NCI-H226 (cell line): Measurements from ENCODE around the gene NDRG2.
"Not testable (repeated sequence)": the region's sequence is repeated elsewhere in the genome, so short reads cannot be mapped to it uniquely, and the experiment has no call there.

Experiments used
- DNase-seq: peaks from one replicate; pipeline ENCODE4 v3.0.0-alpha.2; 2015

The NDRG2 gene

DNA sequence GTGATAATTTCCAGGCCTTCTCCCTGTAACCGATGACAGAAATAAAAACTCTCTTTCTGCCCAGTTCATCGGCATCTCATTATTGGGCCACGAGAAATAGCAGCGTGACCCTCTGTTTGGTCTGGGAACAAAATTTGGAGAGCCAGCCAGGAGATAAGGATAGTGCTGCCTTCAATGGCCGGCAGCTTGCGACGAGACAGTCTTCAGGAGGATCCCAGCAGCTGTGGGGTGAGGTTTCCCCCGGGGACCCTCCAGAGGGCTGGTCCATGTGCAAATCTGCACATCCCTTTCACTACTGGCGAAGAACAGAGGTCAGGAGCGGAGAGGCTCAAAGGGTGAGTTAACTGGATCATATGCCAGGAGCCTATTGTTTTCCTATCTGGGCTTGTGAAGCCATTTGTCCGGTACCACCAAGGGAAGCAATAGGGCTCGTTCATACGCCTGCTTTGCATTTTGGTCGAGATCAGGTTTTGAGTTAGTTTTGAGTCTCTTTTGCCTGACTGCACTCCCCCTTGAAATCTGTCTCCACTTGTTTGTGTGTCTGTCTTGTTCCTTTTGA, 21.0 kb downstream of the NDRG2 start:
- DNase-seq = no peak

DNA sequence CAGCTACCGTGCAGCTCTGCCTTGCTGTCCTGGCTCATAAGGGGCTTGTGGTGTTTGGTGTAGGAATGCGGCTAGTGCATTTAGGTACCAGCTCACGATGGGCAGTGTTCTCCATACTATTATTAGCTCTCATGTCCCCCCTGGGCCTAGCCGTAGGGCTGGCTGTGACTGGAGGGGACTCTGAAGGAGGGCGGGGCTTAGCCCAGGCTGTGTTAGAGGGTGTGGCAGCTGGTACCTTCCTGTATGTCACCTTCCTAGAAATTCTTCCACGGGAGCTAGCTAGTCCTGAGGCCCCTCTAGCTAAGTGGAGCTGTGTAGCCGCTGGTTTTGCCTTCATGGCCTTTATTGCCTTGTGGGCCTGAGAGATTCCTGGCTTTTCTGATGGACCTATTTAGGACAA, 23.6 kb downstream of the NDRG2 start:
- DNase-seq = no peak

- no peak for DNase-seq
Observed at GRCh38 chr14:20999591-20999990, 25.3 kb downstream of the NDRG2 start.

DNA sequence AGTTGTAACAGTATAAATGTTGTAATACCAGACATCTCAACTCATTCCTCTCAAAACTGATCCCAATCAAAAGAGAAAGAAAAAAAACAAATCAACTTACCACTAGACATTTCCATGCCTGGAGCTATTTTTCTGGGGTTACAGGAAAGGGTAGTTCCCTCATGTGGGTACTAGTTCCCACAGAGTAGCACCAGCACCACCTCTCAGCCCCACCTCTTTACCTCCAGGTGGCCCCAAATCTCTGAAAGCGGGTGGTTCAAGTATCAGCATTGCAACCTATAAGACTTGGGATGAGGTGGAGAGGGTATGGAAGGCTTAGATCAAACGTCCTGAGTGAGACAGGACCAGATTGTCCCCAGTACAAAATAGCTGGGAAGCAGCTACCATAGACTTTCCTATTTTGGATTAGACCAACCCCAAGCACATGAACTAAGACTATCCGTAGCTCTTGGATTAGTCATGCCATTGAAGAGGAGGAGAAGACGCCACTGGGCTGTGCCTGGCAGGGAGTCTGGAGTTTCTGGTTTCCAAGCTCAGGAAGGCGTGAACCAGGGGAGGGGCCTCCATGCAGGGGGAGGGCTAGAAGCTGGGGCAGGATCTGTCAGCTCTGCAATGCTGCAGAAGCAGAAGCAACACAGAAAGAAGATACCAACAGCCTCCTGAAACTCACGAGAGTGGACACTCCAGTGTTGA, 26.0 kb downstream of the NDRG2 start, which contains the start of gene SLC39A2:
SLC39A2 (plus strand) TSS at position 620 of the 693 bp plus-strand sequence. CDS start 154 bp downstream, outside the sequence.
- DNase-seq = peak; percentile 61

- no peak for DNase-seq
Observed at GRCh38 chr14:20998139-20998538, 26.7 kb downstream of the NDRG2 start.

DNA sequence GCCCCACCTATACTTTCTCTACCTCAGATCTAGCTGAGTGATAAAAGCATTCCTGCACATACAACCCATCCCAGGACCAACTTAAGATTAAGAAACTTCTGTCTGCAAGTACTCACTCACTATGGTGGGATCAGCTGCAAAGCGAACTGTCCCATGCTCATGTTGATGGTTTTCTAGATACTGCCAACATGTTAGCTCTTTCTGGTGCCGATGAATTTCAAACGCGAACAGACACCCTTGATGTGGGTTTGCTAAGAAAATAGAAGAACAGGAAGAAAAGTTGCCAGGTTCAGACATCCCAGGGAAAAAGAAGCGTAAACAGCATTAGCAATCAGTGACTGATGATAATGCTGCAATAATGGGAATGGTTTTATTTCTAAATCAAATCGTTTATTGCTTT, 27.3 kb downstream of the NDRG2 start:
- DNase-seq = no peak

DNA sequence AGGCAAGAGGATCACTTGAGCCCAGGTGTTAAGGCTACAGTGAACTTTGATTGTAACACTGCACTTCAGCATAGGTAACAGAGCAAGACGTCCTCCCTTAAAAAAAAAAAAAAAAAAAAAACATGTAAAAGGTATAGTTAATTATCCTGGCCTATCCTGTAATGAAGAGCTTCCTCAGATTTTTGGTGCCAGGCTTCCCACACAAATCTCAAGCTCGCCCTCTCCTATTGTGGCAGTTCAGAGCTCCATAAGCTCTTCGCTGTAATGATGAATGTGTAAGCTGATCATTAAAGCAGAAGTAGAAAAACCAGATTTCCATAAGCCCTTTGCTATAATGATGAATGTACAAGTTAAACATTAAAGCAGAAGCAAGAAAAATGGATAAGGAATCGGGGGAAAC, 27.7 kb downstream of the NDRG2 start:
- no peak for DNase-seq

- no peak for DNase-seq
Observed at GRCh38 chr14:20996521-20996920, 28.3 kb downstream of the NDRG2 start.

- peak; percentile 98 for DNase-seq
Observed at GRCh38 chr14:20989787-20990600, 34.9 kb downstream of the NDRG2 start, which contains the start of gene METTL17. Gene METTL17, plus strand, starts transcription at chr14:20989980. Its CDS starts 23 bp downstream, at chr14:20990003.

DNA sequence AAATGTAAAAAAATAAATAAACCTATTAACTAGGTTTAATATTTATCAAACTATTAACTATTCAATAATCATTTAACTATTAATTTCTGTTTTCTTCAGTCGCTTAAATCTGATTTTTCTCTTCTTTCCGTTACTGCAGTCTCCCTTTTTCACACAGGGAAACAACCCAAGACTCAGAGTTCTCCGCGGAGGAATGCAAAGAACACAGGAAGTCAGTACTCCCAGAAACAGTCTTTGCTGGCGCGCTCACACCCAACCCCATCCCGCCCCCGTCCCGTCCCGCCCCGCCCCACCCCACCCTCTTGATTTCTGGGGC, 35.4 kb downstream of the NDRG2 start:
- no peak for DNase-seq

GRCh38 chr14:20988717-20989470, 36.0 kb downstream of the NDRG2 start:
- DNase-seq = no peak

DNA sequence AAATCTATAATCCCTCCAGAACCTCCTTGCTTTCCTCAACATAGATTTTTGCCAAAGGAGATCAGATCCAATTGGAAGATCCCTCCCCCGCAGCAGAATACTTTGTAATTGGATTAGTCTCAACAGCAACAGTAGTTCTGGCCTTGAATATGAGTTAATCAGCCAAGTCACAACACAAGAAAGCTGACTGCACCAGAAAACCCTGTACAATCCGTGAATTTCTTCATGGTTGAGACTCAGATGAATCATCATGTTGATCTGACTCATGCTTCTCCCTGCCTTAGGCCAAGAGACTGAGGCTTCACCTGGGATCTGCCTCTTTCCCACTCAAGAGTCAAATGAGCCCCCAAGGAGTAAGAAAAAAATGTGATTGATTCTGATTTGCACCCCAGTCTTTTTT, 38.0 kb downstream of the NDRG2 start:
- DNase-seq = peak; percentile 90

DNA sequence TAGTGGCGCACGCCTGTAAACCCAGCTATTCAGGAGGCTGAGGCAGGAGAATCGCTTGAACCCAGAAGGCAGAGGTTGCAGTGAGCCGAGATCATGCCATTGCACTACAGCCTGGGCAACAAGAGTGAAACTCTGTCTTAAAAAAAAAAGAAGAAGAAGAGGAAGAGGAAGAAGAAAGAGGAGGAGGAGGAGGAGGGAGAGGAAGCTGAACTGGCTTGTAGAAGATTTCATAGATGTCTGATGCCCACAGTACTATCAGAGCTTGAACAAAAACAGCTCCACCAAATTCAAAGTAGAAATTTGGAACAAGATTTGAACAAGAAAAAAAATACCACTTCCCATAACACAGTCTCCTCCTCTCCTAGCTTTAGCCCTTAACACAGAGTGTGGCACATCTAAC, 39.2 kb downstream of the NDRG2 start:
- DNase-seq = not testable (repeated sequence)

- no peak for DNase-seq
Observed at GRCh38 chr14:20982646-20983369, 42.1 kb downstream of the NDRG2 start.

DNA sequence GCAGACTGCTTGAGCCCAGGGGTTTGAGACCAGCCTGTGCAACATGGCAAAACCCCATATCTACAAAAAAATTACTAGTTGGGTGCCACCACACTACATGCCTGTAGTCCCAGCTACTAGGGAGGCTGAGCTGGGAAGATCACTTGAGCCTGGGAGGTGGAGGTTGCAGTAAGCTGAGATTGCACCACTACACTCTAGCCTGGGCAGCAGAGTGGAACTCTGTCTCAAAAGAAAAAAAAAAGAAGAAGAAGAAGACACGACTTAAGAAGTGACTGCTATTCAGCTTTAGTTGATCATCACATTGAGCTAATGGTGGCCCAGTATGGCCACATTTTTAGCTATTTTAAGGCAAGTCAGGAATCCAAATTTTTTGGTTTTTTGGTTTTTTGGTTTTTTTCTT, 44.0 kb downstream of the NDRG2 start:
- DNase-seq = no peak

- no peak for DNase-seq
Observed at GRCh38 chr14:20978687-20979086, 46.2 kb downstream of the NDRG2 start.

DNA sequence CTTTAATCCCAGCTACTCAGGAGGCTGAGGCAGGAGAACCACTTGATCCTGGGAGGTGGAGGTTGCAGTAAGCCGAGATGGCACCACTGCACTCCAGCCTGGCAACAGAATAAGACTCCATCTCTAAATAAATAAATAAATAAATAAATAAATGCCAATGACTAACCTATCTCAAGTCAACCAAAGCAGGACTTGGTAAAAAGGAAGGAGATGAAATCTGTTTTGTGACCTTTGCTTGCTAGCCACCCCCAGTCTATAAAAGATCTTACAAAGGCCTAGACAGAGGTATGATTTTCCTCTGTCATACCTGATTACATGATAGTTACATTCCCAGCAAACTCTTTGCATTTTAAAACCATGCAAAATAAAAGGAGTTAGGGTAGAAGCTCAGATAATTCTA, 48.6 kb downstream of the NDRG2 start:
- DNase-seq = no peak

- DNase-seq = no peak
Observed at GRCh38 chr14:20973501-20973900, 51.4 kb downstream of the NDRG2 start.

GRCh38 chr14:20971705-20972021, 53.2 kb downstream of the NDRG2 start:
- DNase-seq = no peak

GRCh38 chr14:20970983-20971704, 53.7 kb downstream of the NDRG2 start:
- peak; percentile 80 for DNase-seq

GRCh38 chr14:20970647-20970982, 54.2 kb downstream of the NDRG2 start:
- no peak for DNase-seq

DNA sequence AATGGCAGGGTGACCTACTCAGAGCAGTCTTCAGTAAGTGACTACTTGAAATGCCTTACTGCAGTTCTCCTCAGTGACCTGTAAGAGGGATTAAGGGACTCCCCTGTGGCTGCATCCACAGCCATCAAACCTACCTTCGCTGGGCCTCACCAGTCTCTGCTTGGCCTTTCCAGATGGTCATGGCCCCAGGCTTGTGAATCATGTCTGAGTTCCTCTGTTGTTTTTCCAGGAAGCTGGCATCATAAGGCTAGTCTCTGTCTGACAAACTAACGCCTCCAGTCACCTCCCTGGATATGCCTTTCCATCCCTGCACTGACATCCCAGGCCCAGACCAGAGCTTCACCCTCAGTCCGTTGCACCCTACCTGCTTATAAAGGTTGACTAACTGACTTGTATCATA, 55.5 kb downstream of the NDRG2 start:
- DNase-seq = no peak
